Stimulated activated effector memory CD8-positive, alpha-beta T cell treated with anti-CD3 and anti-CD28 coated beads, Interleukin-12 subunit alpha, Interleukin-12 subunit beta, amount 100 ng/mL, for 72 hours (primary cell): ENCODE results near the gene ACVR1.
A peak's percentile ranks its signal among the peaks of the same experiment; 100 is the strongest.

Source experiments
- ATAC-seq: fragments of 150-1000 bp; cut with Tn5 transposase; 2 replicates; pipeline ENCODE4 v1.10.0; 2021
- DNase-seq, 2 donors: peaks; one replicate each; pipeline ENCODE4 v3.0.0; 2021 to 2022; ENCODE audit warnings: low spot score in 2 of 2
- H3K27ac Mint-ChIP-seq: one replicate; pipeline ENCODE4 v1.8.0; 2022; ENCODE audit warnings: mild to moderate bottlenecking, mixed read lengths
- H3K36me3 Mint-ChIP-seq: one replicate; pipeline ENCODE4 v1.8.0; 2022; ENCODE audit warnings: mild to moderate bottlenecking, mixed read lengths
- H3K4me1 Mint-ChIP-seq: one replicate; pipeline ENCODE4 v1.8.0; 2022; ENCODE audit warnings: mixed read lengths
- H3K4me3 Mint-ChIP-seq: one replicate; pipeline ENCODE4 v1.8.0; 2022; ENCODE audit warnings: mild to moderate bottlenecking, mixed read lengths
- H3K9me3 Mint-ChIP-seq: one replicate; pipeline ENCODE4 v1.8.0; 2022; ENCODE audit warnings: mixed read lengths

Gene ACVR1

GRCh38 chr2:157806426-157807077 lies 69.6 kb downstream of the ACVR1 start:
- Mint-ChIP-seq H3K4me1 (peaks cover 10% of the 10 kb centered on the region), H3K4me3 (no peak overlapping the region), H3K27ac (no peak overlapping the region), H3K36me3 (peaks cover 4% of the 10 kb centered on the region), H3K9me3 (no peaks in the 10 kb centered on the region)
- no peak for ATAC-seq
- DNase-seq = no peak

GRCh38 chr2:157805519-157805918 lies 70.6 kb downstream of the ACVR1 start:
- DNase-seq = no peak
- H3K9me3 Mint-ChIP-seq = no peaks in the 10 kb centered on the region
- peaks cover 4% of the 10 kb centered on the region for H3K36me3 Mint-ChIP-seq
- no peak overlapping the region for H3K4me3 Mint-ChIP-seq
- ATAC-seq = no peak
- peaks cover 7% of the 10 kb centered on the region for H3K4me1 Mint-ChIP-seq
- H3K27ac Mint-ChIP-seq = no peak overlapping the region

- Mint-ChIP-seq H3K27ac (no peak overlapping the region), H3K36me3 (peaks cover 4% of the 10 kb centered on the region), H3K4me1 (peaks cover 7% of the 10 kb centered on the region), H3K9me3 (no peaks in the 10 kb centered on the region), H3K4me3 (no peak overlapping the region)
- DNase-seq (no peak), ATAC-seq (no peak)
These were observed 71.8 kb downstream of the ACVR1 start for GRCh38 chr2:157804355-157804754.

- Mint-ChIP-seq H3K4me1 (peaks cover 7% of the 10 kb centered on the region), H3K4me3 (no peak overlapping the region), H3K27ac (no peak overlapping the region), H3K9me3 (no peaks in the 10 kb centered on the region), H3K36me3 (peaks cover 4% of the 10 kb centered on the region)
- no peak for DNase-seq
- no peak for ATAC-seq
These were observed 72.2 kb downstream of the ACVR1 start for GRCh38 chr2:157803952-157804351.

GRCh38 chr2:157803476-157803875 lies 72.7 kb downstream of the ACVR1 start:
- DNase-seq (no peak), ATAC-seq (no peak)
- H3K36me3 Mint-ChIP-seq = peaks cover 4% of the 10 kb centered on the region
- no peak overlapping the region for H3K4me3 Mint-ChIP-seq
- H3K9me3 Mint-ChIP-seq = no peaks in the 10 kb centered on the region
- H3K27ac Mint-ChIP-seq = no peak overlapping the region
- H3K4me1 Mint-ChIP-seq = peaks cover 7% of the 10 kb centered on the region

- peaks cover 4% of the 10 kb centered on the region for H3K36me3 Mint-ChIP-seq
- no peak overlapping the region for H3K4me3 Mint-ChIP-seq
- H3K4me1 Mint-ChIP-seq = no peaks in the 10 kb centered on the region
- no peak for ATAC-seq
- no peak for DNase-seq
- H3K27ac Mint-ChIP-seq = no peak overlapping the region
- H3K9me3 Mint-ChIP-seq = no peaks in the 10 kb centered on the region
These were observed 75.2 kb downstream of the ACVR1 start for GRCh38 chr2:157800838-157801495.

GRCh38 chr2:157793053-157793612 lies 83.0 kb downstream of the ACVR1 start:
- Mint-ChIP-seq H3K36me3 (no peaks in the 10 kb centered on the region), H3K9me3 (no peaks in the 10 kb centered on the region), H3K4me3 (no peak overlapping the region), H3K27ac (no peak overlapping the region), H3K4me1 (no peaks in the 10 kb centered on the region)
- no peak for ATAC-seq
- no peak for DNase-seq

- ATAC-seq (no peak), DNase-seq (no peak)
- H3K4me3 Mint-ChIP-seq = no peak overlapping the region
- H3K27ac Mint-ChIP-seq = no peak overlapping the region
- H3K36me3 Mint-ChIP-seq = no peaks in the 10 kb centered on the region
- H3K9me3 Mint-ChIP-seq = no peaks in the 10 kb centered on the region
- no peaks in the 10 kb centered on the region for H3K4me1 Mint-ChIP-seq
These were observed 83.6 kb downstream of the ACVR1 start for GRCh38 chr2:157792335-157793052.

GRCh38 chr2:157790780-157791179 lies 85.3 kb downstream of the ACVR1 start:
- H3K9me3 Mint-ChIP-seq = no peaks in the 10 kb centered on the region
- no peaks in the 10 kb centered on the region for H3K36me3 Mint-ChIP-seq
- no peak for ATAC-seq
- no peak overlapping the region for H3K27ac Mint-ChIP-seq
- no peaks in the 10 kb centered on the region for H3K4me1 Mint-ChIP-seq
- no peak for DNase-seq
- no peak overlapping the region for H3K4me3 Mint-ChIP-seq

GRCh38 chr2:157789933-157790511 lies 86.1 kb downstream of the ACVR1 start:
- Mint-ChIP-seq H3K36me3 (no peaks in the 10 kb centered on the region), H3K4me3 (no peak overlapping the region), H3K27ac (no peak overlapping the region), H3K4me1 (no peaks in the 10 kb centered on the region), H3K9me3 (no peaks in the 10 kb centered on the region)
- ATAC-seq = peak; percentile 61
- no peak for DNase-seq

- Mint-ChIP-seq H3K27ac (no peak overlapping the region), H3K9me3 (no peaks in the 10 kb centered on the region), H3K4me1 (peaks cover 5% of the 10 kb centered on the region), H3K4me3 (no peak overlapping the region), H3K36me3 (no peaks in the 10 kb centered on the region)
- DNase-seq (no peak), ATAC-seq (no peak)
These were observed 86.9 kb downstream of the ACVR1 start for GRCh38 chr2:157789256-157789655.

- no peak for DNase-seq
- H3K4me1 Mint-ChIP-seq = peaks cover 11% of the 10 kb centered on the region
- no peak for ATAC-seq
- H3K36me3 Mint-ChIP-seq = no peaks in the 10 kb centered on the region
- no peak overlapping the region for H3K27ac Mint-ChIP-seq
- no peaks in the 10 kb centered on the region for H3K9me3 Mint-ChIP-seq
- H3K4me3 Mint-ChIP-seq = no peak overlapping the region
These were observed 87.9 kb downstream of the ACVR1 start for GRCh38 chr2:157788201-157788600.

GRCh38 chr2:157787364-157787938 lies 88.7 kb downstream of the ACVR1 start:
- Mint-ChIP-seq H3K9me3 (no peaks in the 10 kb centered on the region), H3K27ac (no peak overlapping the region), H3K4me1 (peaks cover 12% of the 10 kb centered on the region), H3K36me3 (no peaks in the 10 kb centered on the region), H3K4me3 (no peak overlapping the region)
- DNase-seq (no peak), ATAC-seq (no peak)

GRCh38 chr2:157786663-157787363 lies 89.3 kb downstream of the ACVR1 start:
- ATAC-seq = no peak
- Mint-ChIP-seq H3K9me3 (no peaks in the 10 kb centered on the region), H3K36me3 (no peaks in the 10 kb centered on the region), H3K27ac (no peak overlapping the region), H3K4me3 (no peak overlapping the region), H3K4me1 (peaks cover 19% of the 10 kb centered on the region)
- no peak for DNase-seq
